HCT116 (cell line): ENCODE data around the gene ADAM23. TPM values are rescaled to one million over a fixed set of nuclear protein-coding genes. Genes with fewer than 3 reads are reported as not detected.

Experiments used
- ATAC-seq: fragments of 200-7000 bp; cut with Tn5 transposase; 2 replicates; pipeline ENCODE4 v1.9.1; 2020; ENCODE audit warnings: mild to moderate bottlenecking, moderate library complexity
- BruUV-seq: library from RNA; stranded (reverse); fragments of 400-500 nt; replicated peaks from 2 replicates; lab custom pipeline; 2021; lab: Mats Ljungman, UMichigan
- CTCF ChIA-PET: fragments of 300-600 bp; sonication (Branson Sonifier 250); formaldehyde crosslinking; loops from one replicate; lab custom pipeline; 2021; ENCODE audit warnings: antibody characterized with exemption; lab: Charles Lee
- POLR2A ChIA-PET: fragments of 300-600, 350-600 bp; sonication (Branson Sonifier 250); formaldehyde crosslinking; loops from one replicate; lab custom pipeline; 2021; ENCODE audit warnings: antibody characterized with exemption; lab: Charles Lee
- RAD21 ChIA-PET, 2 experiments: fragments of 300-600 bp; sonication (Branson Sonifier 250); formaldehyde crosslinking; loops; one replicate each; lab custom pipeline; 2023; ENCODE audit warnings: low total read pairs in 2 of 2; ENCODE audit not compliant: uncharacterized antibody in 2 of 2, unreplicated experiment in 2 of 2, low non-redundant PET in 1 of 2; lab: Charles Lee
- DNase-seq: peaks from one replicate; pipeline ENCODE4 v3.0.0-alpha.2; 2010; ENCODE audit warnings: low read depth, low spot score
- H2AFZ ChIP-seq: fragments of 200-600 bp; shearing (Covaris generic), sonication (generic); 2 replicates; pipeline ENCODE4 v1.6.1; 2017; ENCODE audit warnings: low read depth, mixed run types, mixed read lengths, antibody characterized with exemption, low read length; ENCODE audit not compliant: poor library complexity, severe bottlenecking
- H3K27ac ChIP-seq: 2 replicates; pipeline ENCODE4 v1.5.1; 2012; ENCODE audit warnings: low read depth, low read length
- H3K27me3 ChIP-seq: fragments of 200-600 bp; sonication (generic); 2 replicates; pipeline ENCODE4 v1.6.1; 2016; ENCODE audit warnings: mixed run types, low read length, mixed read lengths; ENCODE audit not compliant: insufficient read depth
- H3K36me3 ChIP-seq, 2 experiments: fragments of 200-500 bp in 1 of 2; fragments of 200-600 bp in 1 of 2; sonication (Bioruptor generic) in 1 of 2; sonication (generic) in 1 of 2; 2 replicates each; pipeline versions ENCODE4 v1.5.1 to v1.6.1; 2014 to 2016; ENCODE audit warnings: low read length in 2 of 2, inconsistent platforms in 1 of 2, mixed read lengths in 1 of 2, mixed run types in 1 of 2; ENCODE audit not compliant: insufficient read depth in 2 of 2, control insufficient read depth in 1 of 2
- H3K4me1 ChIP-seq, 2 experiments: fragments of 200-600 bp in 1 of 2; sonication (generic) in 1 of 2; 2 replicates each; pipeline versions ENCODE4 v1.5.1 to v1.6.1; 2012 to 2017; ENCODE audit warnings: low read length in 2 of 2, inconsistent platforms in 1 of 2, mild to moderate bottlenecking in 1 of 2, mixed read lengths in 1 of 2, mixed run types in 1 of 2, moderate library complexity in 1 of 2; ENCODE audit not compliant: insufficient read depth in 2 of 2, control insufficient read depth in 1 of 2
- H3K4me2 ChIP-seq: fragments of 200-600 bp; sonication (generic); 2 replicates; pipeline ENCODE4 v1.6.1; 2017; ENCODE audit warnings: mixed run types, low read length, mixed read lengths
- H3K4me3 ChIP-seq, 2 experiments: fragments of 200-600 bp in 1 of 2; sonication (generic) in 1 of 2; replicated peaks in 1 of 2; 2 replicates each; pipeline ENCODE4 v1.5.1; 2011 to 2016; ENCODE audit warnings: low read length in 2 of 2, control low read depth in 1 of 2, low read depth in 1 of 2, mild to moderate bottlenecking in 1 of 2, mixed read lengths in 1 of 2, mixed run types in 1 of 2
- H3K79me2 ChIP-seq: fragments of 200-600 bp; sonication (generic); 2 replicates; pipeline ENCODE4 v1.6.1; 2017; ENCODE audit warnings: mild to moderate bottlenecking, mixed run types, low read length, moderate library complexity, mixed read lengths; ENCODE audit not compliant: insufficient read depth
- H3K9ac ChIP-seq: fragments of 200-600 bp; sonication (generic); 2 replicates; pipeline ENCODE4 v1.6.1; 2016; ENCODE audit warnings: low read length, mixed read lengths
- H3K9me2 ChIP-seq: fragments of 200-600 bp; sonication (generic), shearing (Covaris generic); 2 replicates; pipeline ENCODE4 v1.6.1; 2017; ENCODE audit warnings: mixed run types, mild to moderate bottlenecking, moderate library complexity; ENCODE audit not compliant: insufficient read depth
- H3K9me3 ChIP-seq, 2 experiments: fragments of 200-500 bp in 1 of 2; fragments of 200-600 bp in 1 of 2; sonication (Bioruptor generic) in 1 of 2; sonication (generic) in 1 of 2; 2 replicates each; pipeline ENCODE4 v1.6.1; 2014 to 2017; ENCODE audit warnings: low read length in 2 of 2, mixed read lengths in 2 of 2, inconsistent platforms in 1 of 2, low read depth in 1 of 2, mild to moderate bottlenecking in 1 of 2, mixed run types in 1 of 2, moderate library complexity in 1 of 2; ENCODE audit not compliant: control insufficient read depth in 1 of 2, insufficient read depth in 1 of 2
- H4K20me1 ChIP-seq: fragments of 200-600 bp; sonication (generic), shearing (Covaris generic); 2 replicates; pipeline ENCODE4 v1.6.1; 2017; ENCODE audit warnings: mixed run types, mild to moderate bottlenecking, moderate library complexity; ENCODE audit not compliant: insufficient read depth
- ATF3 ChIP-seq: IDR thresholded peaks from 2 replicates; pipeline ENCODE4 v1.6.1; 2012
- CBX3 ChIP-seq: IDR thresholded peaks from 2 replicates; pipeline ENCODE4 v1.6.1; 2012; ENCODE audit warnings: low read depth
- EGR1 ChIP-seq: IDR thresholded peaks from 2 replicates; pipeline ENCODE4 v1.6.1; 2012; ENCODE audit warnings: low read depth
- ELF1 ChIP-seq: IDR thresholded peaks from 2 replicates; pipeline ENCODE4 v1.6.1; 2012; ENCODE audit warnings: low read depth, borderline replicate concordance
- EZH2phosphoT487 ChIP-seq: fragments of 200-600 bp; IDR thresholded peaks from 2 replicates; pipeline ENCODE4 v1.6.1; 2018; ENCODE audit warnings: antibody characterized with exemption, borderline replicate concordance
- JUND ChIP-seq: IDR thresholded peaks from 2 replicates; pipeline ENCODE4 v1.6.1; 2012
- MAX ChIP-seq: IDR thresholded peaks from 2 replicates; pipeline ENCODE4 v1.6.1; 2012
- POLR2AphosphoS5 ChIP-seq: IDR thresholded peaks from 2 replicates; pipeline ENCODE4 v1.6.1; 2011; ENCODE audit warnings: mild to moderate bottlenecking, low read depth, low read length, moderate library complexity
- RAD21 ChIP-seq: IDR thresholded peaks from 2 replicates; pipeline ENCODE4 v1.6.1; 2012; ENCODE audit warnings: low read depth, mild to moderate bottlenecking
- REST ChIP-seq: IDR thresholded peaks from 2 replicates; pipeline ENCODE4 v1.6.1; 2012; ENCODE audit warnings: low read depth
- SP1 ChIP-seq: IDR thresholded peaks from 2 replicates; pipeline ENCODE4 v1.6.1; 2012; ENCODE audit warnings: low read depth
- SRF ChIP-seq: IDR thresholded peaks from 2 replicates; pipeline ENCODE4 v1.6.1; 2012; ENCODE audit warnings: low read depth
- TCF7L2 ChIP-seq: IDR thresholded peaks from 2 replicates; pipeline ENCODE4 v1.7.0; 2011; ENCODE audit warnings: borderline replicate concordance, inconsistent platforms; ENCODE audit not compliant: insufficient read depth, insufficient read length; ENCODE audit errors: extremely low read depth
- ZBTB33 ChIP-seq: IDR thresholded peaks from 2 replicates; pipeline ENCODE4 v1.6.1; 2011; ENCODE audit warnings: mild to moderate bottlenecking, low read length, moderate library complexity; ENCODE audit not compliant: insufficient replicate concordance; ENCODE audit errors: extremely low read depth
- ZNF274 ChIP-seq: fragments of 200-500 bp; sonication (Bioruptor generic); IDR thresholded peaks from 2 replicates; pipeline ENCODE4 v1.6.1; 2014; ENCODE audit warnings: mild to moderate bottlenecking, low read depth, low read length, inconsistent platforms
- intact Hi-C: fragments of 100-400 bp; cut with micrococcal nuclease; formaldehyde crosslinking; loops from 2 replicates; pipeline ENCODE4 v1.10.0; 2022
- total RNA-seq: library from RNA; stranded (reverse); gene quantifications from one replicate; pipeline ENCODE4 v1.2.1, GENCODE V29; 2021; ENCODE audit not compliant: unreplicated experiment

Gene ADAM23
- total RNA-seq, 1 experiment from 2014 or later, result 0.10 TPM

GRCh38 chr2:206569470-206569869, 126.1 kb downstream of the ADAM23 start:
- CTCF ChIA-PET, result no interaction called here
- Histone ChIP-seq H3K9me3 (no peaks in the 10 kb centered on the region), H4K20me1 (no peaks in the 10 kb centered on the region), H3K4me3 (no peak overlapping the region), H3K4me1 (no peaks in the 10 kb centered on the region), H3K27ac (no peak overlapping the region), H3K27me3 (no peaks in the 10 kb centered on the region), H3K79me2 (no peaks in the 10 kb centered on the region), H3K9ac (no peak overlapping the region), H3K4me2 (no peak overlapping the region), H3K9me2 (no peaks in the 10 kb centered on the region), H2AFZ (no peak overlapping the region), H3K36me3 (no peaks in the 10 kb centered on the region)
- TF ChIP-seq MAX, result no peak
- TF ChIP-seq ATF3, result no peak
- TF ChIP-seq ZBTB33, result no peak
- no peak for TF ChIP-seq REST
- TF ChIP-seq ELF1, result no peak
- no peak for TF ChIP-seq EGR1
- no peak for TF ChIP-seq ZNF274
- TF ChIP-seq POLR2AphosphoS5, result no peak
- TF ChIP-seq RAD21, result no peak
- no peak for TF ChIP-seq JUND
- no peak for TF ChIP-seq SRF
- no peak for TF ChIP-seq TCF7L2
- no peak for TF ChIP-seq CBX3
- no peak for TF ChIP-seq EZH2phosphoT487
- no peak for TF ChIP-seq SP1
- no peak for ATAC-seq
- POLR2A ChIA-PET, result no interaction called here
- no TSS peak for BruUV-seq
- intact Hi-C loops, result no loop called here
- RAD21 ChIA-PET, result no interaction called here
- no peak for DNase-seq
